Right hindlimb (tissue), 1 donor: ENCODE data around the gene SLC45A3.
A peak's percentile ranks its signal among the peaks of the same experiment; 100 is the strongest.
"Not testable (repeated sequence)": the region's sequence is repeated elsewhere in the genome, so short reads cannot be mapped to it uniquely, and the experiment has no call there.

ENCODE experiments used
- DNase-seq: peaks from one replicate; pipeline ENCODE4 v3.0.0-alpha.2; 2018

Gene SLC45A3

DNA sequence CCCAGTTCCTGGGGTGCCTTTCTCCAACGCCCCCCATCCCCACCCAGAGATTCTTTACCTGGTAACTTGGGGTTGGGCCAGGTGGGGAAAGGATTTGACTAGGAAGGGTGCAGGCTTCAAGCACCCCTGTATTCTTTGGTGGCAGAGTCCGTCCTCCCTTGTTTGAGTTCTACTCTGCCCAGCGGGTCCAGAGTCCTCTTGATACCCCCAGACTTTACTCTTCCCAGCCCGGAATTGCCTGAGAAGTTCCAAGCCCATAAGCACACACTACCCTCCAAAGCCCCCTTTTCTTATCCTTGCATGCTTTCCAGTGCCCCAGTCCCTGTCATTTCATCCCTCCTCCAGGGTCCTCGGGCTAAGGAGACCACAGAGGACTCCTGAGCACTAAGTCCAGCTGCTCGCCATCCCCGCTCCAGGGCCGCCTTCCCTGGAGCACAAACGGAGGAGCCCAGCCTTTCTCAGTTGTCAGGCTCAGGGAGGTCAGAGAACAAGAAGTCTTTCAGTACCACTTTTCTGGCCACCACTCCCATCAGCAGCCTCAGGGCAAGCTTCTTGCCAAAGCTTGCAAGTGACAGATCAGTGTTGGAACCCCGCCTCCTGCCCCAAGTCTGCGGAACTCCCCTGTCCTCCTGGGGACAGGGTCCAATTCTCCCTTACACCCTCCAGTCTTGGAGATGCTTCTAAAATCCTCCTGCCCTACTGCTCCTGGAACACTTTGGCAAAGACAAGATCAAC is 12.2 kb downstream of the SLC45A3 start:
- no peak for DNase-seq

DNA sequence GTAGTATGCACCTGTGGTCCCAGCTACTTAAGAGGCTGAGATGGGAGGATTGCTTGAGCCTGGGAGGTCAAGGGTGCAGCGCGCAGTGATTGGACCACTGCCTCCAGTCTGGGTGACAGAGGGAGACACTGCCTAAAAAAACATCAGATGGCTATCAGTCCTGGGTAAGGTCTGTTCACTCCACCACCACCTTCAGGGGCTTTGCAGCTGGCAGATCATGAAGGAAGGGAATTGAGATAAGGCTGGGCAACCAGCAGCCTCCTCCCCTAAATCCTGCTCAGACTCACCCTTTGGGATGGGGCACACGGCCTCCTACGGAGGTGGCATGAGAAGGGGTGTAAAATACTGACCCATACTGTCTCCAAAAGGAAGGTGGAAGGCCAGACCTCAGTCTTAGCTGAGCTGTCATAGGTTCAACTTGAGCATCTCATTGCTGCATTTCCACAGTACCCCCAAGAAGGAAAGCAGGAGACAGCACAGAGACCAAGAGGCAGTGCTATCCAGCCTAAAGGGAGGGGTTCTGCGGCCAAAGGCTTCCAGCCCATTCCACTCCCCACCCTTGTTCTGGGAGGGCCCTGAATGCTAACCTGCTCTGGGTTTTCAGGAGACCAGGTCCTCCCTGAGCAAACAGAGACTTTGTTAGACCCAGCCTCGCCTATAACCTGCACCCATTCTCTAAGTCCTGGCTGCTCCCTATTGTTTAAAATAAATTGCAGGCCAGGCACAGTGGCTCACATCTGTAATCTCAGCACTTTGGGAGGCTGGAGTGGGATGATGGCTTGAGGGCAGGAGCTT is 13.7 kb downstream of the SLC45A3 start:
- no peak for DNase-seq

DNA sequence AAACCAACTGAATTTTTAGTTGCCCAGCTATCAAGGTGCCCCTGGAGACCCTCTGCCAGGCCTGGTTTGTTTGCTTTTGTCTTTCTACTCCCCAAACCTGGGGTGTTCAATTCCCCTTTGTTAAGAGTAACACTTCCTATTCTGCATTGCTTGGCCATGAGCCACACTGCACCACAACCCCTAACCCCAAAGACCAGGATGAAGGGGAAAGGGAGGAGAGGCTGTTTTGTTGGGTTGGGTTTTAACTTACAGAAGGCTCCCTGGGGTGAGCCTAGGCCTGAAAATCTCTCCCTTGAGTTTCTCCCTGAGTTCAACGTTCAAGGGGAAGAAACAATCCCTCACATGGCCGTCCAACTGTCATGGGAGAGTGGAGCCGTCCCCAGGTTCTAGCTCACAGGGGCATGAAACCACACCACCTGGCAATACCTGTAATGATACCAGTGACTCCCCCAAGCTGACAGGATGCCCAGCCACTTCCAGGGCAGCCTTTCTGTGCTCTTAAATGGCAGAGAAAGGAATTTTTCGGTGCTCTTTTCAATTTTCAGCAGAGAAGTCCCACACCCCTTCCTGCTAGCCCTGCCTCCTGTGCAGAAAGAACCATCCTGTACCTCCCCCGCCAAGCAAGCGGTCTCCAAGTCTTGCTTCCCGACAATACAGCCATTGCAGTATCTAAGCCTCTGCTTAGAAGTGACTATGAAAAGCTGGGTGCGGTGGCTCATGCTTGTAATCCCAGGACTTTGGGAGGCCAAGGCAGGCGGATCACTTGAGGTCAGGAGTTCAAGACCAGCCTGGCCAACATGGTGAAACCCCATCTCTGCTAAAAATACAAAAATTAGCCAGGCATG is 14.9 kb downstream of the SLC45A3 start:
- no peak for DNase-seq

DNA sequence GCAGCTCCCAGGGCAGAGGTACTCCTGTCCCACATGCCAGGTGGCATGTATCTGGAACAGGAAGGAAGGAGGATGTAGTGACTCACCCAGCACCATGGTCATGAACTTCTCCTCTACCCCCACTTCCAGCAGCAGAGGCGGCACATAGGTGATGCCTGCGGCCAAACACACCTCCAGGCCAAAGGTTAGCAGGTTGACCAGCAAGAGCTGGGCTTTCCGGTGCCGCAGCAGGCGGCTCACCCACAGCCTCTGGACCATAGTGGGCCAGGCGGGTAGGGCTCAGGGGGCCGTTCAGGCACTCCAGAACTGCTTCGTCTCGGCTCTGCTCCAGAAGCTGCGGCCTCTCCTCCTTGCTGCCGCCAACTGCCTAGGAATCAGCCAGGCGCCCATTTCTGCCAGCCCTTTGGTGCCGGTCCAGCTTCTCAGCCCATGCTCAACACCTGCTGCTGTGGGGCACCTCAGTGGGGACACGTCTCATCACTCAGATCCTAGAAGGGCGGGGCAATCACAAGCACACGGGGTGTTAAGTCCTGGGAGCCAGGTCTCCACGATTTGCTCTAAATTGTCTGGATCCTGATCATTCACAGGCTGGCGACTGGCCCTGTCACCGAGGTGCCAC is 15.8 kb downstream of the SLC45A3 start:
- DNase-seq, result no peak

DNA sequence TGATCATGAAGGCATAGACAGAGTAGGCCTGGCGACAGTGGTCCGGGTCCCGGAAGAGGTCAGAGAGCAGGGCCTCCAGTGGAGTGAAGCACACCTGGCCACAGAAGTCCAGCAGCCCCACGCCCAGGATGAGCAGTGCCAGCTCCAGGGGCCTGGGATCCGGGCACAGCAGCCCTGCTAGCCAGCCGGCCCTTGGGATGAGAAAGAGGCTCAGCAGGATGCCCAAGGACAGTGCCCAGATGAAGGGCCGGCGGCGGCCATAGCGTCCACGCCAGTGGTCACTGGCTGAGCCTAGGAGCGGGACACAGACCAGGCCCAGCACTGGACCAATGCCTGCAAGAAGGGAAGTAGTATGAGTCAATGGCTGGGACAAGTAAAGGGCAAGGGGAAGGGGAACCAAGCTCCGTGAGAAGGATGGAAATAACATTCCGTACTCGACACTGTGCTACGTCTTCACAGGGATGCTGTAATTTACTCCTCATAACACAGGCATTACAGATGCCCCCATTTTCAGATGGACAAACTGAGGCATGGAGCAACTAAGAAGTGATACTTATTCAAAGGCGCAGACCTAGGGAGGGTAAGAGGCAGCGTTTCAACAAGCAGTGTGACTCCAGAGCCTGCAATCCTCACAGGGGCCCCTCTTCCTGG is 16.9 kb downstream of the SLC45A3 start:
- DNase-seq, result no peak

DNA sequence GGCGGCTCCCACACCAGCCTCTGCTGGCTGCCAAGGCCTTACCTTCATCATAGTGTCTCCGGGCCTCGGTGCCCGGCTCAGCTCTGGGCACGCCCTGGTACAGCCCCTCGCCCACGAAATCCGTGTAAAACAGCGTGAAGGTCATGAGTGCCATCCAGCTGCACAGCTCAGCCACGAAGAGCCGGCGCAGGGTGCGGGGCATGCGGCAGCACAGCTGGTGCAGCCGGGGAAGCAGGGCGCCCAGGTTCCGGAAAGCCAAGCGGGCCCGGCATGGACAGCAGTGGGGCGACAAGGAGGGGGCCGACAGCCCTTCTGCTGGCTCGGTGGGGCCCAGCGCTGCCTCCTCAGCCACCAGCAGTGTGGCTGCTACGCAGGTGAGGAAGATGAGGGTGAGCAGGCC is 17.5 kb downstream of the SLC45A3 start:
- DNase-seq, result no peak

DNA sequence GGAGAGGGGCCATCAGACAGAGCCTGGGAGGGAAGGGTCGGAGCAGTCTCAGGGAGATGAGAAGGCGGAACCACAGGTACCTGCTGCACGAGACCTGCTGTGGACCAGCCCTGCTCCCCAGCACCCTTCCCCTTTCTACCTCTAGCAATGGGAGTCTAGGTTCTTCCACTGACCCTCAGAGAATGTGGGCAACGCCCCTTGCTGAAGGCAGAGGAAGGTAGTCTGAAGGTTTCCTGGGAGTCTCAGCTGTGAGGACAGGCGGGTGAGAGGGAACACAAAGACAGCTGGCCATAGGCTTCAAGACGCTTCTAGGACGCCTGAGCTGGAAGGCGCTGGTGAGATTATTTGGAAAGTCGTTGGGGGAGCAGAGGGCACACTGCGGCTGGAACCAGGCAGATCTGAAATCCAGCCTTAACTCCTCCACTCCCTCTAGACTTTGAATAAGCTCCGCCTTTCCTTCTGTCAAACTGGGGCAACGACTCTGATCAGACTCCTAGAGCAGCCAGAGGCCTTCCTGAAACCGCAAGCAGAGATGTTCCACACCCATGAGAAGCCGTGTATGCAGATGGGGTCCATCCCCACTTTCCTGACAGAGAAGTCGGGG is 18.1 kb downstream of the SLC45A3 start:
- DNase-seq, result no peak

DNA sequence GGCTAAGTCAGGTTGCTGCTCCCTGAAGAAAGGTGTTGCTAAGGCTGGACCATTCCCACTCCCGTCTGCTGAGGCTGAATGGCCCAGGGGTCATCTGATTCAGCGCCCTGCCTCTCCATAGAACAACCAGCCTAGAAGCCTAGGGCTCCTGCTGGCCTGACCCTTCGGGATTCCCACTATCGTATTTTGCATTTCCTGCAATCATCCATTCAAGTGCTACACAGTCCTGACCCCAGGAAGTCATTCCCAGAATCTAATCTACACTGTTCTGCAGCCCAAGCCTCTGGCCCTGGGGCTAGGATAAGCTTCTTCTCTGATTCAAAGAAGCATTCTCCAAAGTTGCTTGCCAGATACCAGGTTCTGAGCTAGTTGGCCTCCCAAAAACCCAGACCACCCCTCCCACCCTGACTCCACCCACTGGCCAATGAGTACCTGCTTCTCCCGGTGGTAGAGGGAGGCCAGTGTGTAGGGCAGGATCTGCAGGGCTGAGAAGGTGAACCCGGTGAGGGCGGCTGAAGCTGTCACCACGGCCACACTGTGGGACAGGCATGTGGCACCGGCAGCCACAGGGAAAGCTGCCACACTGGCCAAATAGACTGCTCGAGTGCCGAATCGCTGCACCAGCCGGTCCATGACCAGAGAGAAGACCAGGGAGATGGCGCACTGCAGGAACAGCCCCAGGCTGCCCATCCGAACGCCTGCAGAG is 18.7 kb downstream of the SLC45A3 start:
- no peak for DNase-seq

DNA sequence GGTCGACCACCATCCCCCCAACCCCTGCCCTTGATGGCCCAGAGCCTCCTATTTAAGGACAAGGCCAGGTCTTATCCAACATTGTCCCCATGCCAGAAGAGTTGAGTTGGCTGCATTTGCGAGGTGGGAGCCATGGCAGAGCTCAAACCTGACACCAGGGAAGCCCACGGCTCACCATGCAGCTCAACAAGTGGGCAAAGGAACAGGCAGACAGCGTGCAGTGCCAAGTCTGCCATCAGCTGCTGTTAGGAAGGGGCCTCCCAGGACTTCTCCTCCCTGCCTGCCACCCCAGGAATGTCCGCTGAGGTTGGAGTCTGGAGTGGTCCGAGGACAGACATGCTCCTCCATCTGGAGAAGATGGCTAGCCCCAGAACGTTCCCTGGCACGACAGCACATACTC is 19.9 kb downstream of the SLC45A3 start:
- no peak for DNase-seq

DNA sequence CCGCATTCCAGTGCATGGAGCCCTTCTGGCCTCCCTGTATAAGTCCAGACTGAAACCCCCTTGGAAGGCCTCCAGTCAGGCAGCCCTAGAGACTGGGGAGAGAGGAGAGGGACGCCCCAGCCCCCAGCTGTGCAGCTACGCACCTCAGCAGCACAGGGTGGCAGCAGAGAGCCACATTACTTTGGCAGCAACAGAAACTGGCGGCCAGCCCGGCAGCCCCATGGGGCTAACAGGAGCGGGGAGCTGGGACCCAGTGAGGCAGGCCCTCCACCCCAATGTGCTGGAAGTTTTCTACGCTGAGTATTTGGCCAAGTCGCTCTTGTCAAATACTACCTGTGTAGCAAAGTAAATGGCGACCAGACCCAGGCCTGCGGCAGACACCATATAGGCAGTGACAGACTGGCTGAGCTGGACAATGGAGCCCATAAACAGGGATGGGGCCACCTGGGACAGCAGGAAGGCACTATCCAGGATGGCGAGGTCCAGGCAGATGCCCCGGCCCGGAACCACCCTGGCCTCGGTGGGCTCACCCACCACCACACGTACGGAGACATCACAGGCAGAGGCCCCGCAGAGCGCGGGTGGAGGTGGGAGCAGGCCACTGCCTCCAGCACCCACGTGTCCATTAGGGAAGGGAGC is 21.2 kb downstream of the SLC45A3 start:
- DNase-seq, result peak; percentile 78

DNA sequence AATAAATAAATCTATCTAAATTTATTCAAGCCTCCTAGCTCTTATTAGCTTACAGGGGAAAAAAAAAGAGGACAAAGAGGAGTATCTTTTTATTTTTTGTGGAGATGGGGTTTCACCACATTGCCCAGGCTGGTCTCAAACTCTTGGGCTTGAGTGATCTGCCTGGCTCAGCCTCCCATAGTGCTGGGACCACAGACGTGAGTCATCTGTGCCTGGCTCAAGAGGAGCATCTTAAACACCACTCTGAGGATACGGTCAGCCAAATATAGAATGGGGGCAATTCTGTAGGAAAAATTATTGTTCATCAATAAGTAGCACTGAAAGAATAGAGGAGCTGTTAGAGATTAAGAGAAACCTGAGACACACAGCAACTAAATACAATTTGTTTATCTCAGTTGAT is 24.1 kb downstream of the SLC45A3 start:
- no peak for DNase-seq

DNA sequence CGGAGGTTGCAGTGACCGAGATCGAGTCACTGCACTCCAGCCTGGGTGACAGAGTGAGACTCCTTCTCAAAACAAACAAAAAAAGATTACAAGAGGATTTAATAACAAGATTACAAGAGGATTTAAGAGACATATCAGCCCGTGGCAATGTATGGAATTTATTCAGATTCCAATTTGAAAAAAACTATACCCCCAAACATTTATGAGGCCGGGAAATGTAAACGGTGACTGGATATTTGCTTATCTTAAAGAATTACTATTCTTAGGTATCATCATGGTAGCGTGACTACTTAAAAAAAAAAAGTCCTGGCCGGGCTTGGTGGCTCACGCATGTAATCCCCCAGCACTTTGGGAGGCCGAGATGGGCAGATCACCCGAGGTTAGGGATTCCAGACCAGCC is 27.3 kb downstream of the SLC45A3 start:
- no peak for DNase-seq

DNA sequence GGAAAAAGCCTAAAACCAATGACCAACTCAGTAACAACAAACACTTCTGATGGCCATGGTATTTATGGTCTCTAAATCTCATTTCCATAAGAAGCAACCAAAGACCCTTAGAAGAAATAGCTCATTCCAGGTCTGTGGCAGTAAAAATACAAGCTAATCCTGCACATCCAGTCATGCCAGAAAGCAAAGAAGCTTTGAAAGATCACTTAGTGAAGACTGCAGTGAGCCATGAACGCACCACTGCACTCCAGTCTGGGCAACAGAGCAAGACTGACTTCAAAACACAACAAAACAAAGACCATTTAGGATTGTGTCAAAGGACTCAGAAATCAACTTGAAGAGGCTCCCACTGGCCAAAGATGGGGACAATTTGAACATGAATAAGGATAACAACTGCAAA is 30.1 kb downstream of the SLC45A3 start:
- no peak for DNase-seq

DNA sequence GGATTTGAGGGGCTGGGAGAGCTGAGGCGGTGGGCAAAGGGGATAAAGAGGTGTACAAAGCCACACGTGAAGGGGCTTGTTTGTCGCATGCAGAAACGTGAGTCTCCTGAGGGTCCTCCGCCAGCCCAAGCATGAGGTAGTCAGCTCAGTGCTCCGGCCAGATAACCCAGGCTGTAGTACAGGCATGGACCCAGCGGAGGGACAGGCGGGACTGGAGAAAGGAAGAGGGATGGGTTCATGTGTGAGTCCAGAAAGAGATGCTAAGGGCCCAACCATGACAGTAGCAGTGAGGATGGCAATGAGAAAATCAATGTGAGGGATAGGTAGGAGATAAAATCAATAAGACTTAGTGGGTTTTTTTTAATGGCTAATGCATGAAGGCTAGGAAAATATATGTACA is 34.8 kb downstream of the SLC45A3 start:
- DNase-seq, result no peak

DNA sequence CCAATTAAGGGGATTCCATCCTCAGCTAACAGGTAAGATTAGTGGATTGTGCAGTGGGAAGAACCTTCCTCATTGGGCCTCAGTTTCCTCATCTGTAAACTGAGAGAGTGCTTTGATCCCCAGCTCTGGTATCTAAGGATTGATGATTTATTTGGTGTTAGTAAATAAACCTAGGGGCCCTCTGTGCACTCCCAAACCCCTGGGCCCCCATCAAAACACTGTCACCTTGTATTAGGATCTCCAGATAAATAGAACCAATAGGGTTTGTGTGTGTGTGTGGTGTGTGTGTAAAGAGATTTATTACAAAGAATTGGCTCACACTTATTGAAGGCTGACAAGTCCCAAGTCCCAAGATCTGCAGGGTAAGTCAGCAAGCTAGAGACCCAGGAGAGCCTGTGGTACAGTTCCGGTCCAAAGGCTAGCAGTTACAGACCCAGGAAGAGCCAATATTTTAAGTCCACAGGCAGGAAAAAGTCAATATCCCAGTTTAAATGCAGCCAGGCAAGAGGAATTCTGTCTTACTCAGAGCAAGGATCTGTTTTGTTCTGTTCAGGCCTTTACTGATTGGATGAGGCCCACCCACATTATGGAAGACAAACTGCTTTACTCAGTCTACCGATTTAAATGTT is 37.5 kb downstream of the SLC45A3 start:
- no peak for DNase-seq

DNA sequence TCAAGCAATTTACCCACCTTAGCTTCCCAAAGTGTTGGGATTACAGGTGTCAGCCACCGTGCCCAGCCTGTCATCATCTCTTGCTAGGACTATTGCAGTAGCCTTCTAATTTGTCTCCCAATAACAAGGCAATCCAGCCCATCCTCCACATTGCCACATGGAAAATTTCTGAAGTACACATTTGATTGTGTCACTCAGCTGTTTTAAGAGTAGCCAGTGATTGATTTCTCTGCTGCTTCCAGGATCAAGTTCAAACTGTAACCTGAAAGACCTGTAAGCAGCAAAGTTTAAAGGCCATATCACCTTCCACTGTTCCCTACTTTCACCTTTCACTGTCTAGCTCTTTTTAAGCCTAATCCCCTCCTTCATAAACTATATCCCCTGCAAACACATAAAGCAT is 40.7 kb downstream of the SLC45A3 start:
- DNase-seq, result no peak

DNA sequence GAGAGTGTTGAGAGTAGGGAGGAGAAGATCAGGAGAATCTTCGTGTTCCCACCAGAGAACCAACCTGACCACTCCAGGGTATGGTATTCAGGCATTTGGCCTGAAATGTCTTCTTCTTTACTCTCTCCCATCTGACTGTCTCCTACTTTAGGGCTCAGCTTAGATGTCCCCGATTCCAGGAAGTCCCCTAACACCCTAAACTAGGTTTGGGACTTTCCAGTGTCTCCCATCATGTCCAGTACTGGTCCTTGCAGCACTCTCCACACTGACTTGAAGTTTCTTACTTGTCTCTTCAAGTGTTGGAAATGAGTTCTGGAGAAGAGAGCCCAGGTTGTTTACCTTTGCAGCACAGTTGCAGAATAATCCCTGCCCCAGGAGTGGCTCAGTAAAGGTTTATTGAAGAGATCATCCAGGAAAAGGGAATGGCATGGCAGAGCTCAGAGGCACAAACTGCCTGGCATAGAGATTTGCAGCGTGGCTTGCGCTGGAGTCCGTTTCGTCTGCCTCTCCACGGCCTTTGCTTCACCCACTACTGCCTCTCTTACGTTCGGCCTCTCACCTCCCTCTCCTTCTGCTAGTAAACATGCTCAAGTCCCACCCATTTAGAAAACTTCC is 42.3 kb downstream of the SLC45A3 start:
- DNase-seq, result no peak

DNA sequence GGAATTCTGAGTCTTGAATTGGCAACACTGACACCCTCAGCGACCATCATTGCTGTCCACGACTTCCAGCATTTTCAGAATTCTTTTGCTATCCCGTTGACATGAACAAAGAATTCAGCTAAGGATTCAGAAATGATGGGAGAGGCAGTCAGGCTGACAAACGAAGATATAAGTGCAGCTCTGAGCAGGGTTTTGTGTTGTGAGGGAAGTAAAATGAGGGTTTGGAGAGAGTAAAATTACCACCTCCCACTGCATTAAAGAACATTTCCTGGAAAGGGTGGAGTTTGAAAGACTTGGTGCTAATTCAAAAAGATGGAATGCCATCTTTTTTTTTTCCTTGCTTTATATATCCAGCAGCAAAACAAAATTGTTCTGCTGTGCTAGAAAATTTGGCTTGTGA is 43.6 kb downstream of the SLC45A3 start:
- DNase-seq, result no peak

DNA sequence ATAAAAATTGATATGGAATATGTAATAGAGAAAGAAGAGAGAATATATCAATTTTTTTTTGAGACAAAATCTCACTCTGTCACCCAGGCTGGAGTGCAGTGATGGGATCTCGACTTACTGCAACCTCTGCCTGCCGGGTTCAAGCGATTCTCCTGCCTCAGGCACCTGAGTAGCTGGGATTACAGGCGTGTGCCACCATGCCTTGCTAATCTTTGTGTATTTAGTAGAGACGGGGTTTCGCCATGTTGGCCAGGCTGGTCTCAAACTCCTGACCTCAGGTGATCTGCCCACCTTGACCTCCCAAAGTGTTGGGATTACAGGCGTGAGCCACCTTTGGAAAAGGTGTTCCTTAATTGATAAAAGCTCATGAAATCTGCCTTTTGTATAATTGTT is 44.2 kb downstream of the SLC45A3 start:
- DNase-seq, result not testable (repeated sequence)

DNA sequence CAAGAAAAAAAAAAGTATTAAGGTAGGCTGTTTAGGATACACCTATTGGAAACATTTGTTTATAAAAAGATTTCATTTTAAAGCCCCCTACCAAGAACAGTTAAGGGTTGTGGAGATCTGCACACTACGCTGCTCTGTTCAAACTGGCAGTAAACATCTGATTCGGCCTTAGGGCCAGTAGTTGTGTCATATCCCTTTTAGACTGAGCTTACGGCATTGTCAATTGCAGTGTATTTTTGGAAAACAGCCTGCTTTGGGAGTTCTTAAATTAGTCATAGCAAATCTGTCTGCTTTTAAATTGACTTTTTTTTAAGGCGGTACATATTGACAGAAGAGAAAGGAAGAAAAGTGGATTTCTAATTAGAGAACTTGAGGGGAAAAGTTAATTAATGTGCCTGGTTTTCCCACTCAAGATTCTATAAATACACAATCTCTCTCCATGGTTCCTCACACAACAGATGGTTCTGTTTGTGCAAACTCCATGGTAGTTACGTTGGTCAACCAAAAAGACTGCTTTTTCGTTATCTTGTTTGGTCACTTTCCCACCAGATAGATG is 46.8 kb downstream of the SLC45A3 start:
- DNase-seq, result no peak
